HG03097 (cell line): ENCODE results near the gene RELA.
A peak's percentile ranks its signal among the peaks of the same experiment; 100 is the strongest.
"Not testable (repeated sequence)": the region's sequence is repeated elsewhere in the genome, so short reads cannot be mapped to it uniquely, and the experiment has no call there.

Experiments used
- ATAC-seq: cut with Tn5 transposase; IDR thresholded peaks from one replicate; pipeline ENCODE4 v1.9.1; 2021; ENCODE audit not compliant: unreplicated experiment, low FRiP score

Gene RELA

GRCh38 chr11:65662799-65663638, at the start of gene RELA:
RELA (minus strand) TSS chr11:65662916; CDS start chr11:65662832, 84 bp downstream.
- peak; percentile 75 for ATAC-seq

DNA sequence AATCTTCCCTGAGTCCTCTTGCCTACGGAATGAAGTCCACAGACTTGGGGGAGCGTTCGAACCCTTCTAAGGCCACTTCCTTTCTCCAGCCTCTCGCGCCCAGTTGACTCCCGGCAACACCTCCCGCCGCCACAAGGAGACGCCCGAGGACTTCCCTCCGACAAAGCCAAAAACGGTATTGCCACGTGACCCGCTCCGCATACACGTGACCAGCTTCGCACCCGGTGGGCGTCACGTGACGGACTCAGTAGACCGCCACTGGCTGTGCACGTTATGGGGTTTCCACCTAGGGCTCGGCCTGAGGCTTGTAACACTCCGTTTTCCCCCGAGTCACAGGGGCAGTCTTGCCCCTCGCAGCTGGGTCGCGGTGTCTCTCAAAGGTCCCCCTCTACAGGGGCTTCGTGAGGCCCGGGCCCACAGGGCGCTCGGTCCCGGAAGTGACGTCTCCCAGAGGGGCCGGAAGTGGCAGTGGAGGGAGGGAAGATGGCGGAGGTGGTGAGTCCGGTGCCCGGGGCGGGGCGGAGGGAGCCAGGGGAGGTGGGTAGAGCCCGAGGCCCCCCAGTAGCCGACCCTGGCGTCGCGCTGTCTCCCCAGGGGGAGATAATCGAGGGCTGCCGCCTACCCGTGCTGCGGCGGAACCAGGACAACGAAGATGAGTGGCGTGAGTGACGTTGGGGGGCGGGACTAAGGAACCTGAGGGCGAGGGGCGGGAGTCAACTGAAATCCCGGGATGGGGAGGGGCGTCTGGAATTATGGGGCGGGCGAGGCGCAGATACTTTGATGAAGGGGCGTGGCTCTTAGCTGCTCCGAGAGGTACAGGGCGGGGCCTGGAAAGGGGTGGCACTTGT, 49.3 kb upstream of the RELA start, which contains the start of gene KAT5:
Gene KAT5, plus strand, starts transcription at position 468 of the 848 bp plus-strand sequence. Its CDS starts 16 bp downstream, at position 484.
- ATAC-seq, result peak; percentile 80

GRCh38 chr11:65710421-65710820, 47.7 kb upstream of the RELA start:
- ATAC-seq, result no peak

DNA sequence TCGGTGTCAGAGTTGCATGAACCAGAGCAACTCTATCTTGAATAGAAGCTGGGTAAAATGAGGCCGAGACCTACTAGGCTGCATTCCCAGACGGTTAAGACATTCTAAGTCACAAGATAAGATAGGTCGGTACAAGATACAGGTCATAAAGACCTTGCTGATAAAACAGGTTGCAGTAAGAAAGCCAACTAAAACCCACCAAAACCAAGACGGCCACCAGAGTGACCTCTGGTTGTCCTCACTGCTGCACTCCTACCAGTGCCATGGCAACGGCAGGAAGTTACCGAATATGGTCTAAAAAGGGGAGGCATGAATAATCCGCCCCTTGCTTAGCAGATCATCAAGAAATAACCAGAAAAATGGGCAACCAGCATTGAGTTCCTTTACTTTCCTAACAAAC, 46.9 kb upstream of the RELA start:
- no peak for ATAC-seq

DNA sequence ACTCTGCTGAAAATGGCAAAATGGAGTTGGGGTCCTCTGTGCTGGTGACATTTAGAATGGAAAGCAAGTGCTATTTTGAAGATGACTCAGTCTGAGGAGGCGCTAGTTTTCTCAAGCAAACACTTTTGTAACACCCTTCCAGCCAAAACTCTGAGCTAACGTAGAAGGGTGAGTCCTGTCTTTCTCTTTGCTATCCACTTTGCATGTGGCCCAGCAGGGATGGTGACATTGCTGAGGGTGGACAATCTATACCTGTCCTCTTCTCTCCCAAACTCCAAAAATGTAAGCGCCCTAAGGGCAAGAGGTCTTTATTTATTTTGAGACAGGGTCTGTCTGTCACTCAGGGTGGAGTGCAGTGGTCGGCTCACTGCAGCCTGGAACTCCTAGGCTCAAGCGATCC, 45.7 kb upstream of the RELA start:
- ATAC-seq, result no peak

DNA sequence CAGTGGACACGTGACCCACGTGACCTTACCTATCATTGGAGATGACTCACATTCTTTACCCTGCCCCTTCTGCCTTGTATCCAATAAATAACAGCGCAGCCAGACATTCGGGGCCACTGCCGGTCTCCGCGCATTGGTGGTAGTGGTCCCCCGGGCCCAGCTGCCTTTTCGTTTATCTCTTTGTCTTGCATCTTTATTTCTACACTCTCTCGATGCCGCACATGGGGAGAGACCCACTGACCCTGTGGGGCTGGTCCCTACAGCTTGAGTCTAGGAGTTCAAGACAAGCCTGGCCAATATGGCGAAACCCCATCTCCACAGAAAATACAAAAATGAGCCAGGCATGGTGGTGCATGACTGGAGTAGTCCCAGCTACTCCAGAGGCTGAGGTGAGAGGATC, 44.3 kb upstream of the RELA start:
- ATAC-seq, result not testable (repeated sequence)

DNA sequence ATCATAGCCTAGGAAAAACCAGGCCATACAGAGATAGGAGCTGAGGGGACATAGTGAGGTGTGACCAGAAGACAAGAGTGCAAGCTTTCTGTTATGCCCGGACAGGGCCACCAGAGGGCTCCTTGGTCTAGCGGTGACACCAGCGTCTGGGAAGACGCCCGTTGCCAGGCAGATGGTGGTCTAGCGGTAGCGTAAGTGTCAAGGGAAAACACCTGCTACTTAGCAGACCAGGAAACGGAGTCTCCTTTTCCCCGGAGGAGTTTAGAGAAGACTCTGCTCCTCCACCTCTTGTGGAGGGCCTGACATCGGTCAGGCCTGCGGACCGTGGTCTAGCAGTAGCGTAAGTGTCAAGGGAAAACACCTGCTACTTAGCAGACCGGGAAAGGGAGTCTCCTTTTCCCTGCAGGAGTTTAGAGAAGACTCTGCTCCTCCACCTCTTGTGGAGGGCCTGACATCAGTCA, 43.6 kb upstream of the RELA start:
- ATAC-seq, result not testable (repeated sequence)

DNA sequence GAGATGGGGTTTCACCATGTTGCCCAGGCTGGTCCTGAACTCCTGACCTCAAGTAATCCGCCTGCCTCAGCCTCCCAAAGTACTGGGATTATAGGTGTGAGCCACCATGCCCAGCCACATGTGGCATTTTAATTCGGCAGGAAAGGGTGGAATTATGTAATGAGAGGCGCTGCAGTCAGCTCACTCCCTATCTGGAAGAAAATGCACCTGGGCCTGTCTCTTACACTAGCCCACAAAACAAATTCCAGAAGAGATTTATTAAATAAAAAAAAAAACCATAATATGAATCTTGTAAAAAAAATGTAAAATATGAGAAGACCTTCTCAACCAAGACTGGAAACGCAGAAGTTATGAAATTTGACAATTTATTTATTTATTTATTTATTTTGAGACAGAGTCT, 41.1 kb upstream of the RELA start:
- ATAC-seq, result no peak

DNA sequence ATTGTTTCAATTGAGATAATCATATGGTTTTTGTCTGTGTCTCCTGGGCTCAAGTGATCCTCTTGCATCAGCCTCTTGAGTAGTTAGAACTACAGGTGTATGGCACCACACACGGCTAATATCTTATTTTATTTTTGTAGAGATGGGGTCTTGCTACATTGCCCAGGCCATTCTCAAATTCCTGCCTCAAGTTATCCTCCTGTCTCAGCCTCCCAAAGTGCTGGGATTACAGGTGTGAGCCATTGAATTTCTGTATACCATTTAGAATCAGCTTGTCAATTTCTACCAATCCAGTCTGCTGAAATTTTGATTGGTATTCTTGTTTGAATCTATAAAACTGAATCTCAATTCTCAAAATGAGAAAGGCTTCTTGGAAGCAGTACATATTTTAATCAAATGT, 39.0 kb upstream of the RELA start:
- ATAC-seq, result no peak

DNA sequence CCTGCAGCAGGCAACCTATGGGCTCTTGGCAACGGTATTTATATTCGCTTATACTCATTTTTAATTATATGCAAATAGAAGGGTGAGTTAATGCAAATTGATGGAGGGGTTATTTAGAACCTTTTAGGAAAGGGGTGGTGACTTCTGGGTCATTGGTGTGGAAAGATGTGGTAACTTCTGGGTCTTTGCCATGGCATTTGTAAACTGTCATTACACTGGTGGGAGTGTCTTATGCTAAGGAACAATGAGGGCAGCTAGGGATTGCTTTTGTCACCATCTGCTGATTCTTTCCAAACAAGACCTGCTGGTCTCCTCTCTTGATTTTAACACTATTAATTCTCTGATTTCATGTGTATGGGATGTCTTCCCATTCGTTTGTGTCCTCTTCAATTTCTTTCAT, 37.7 kb upstream of the RELA start:
- no peak for ATAC-seq

- no peak for ATAC-seq
Measured at GRCh38 chr11:65699306-65699705, 36.6 kb upstream of the RELA start.

DNA sequence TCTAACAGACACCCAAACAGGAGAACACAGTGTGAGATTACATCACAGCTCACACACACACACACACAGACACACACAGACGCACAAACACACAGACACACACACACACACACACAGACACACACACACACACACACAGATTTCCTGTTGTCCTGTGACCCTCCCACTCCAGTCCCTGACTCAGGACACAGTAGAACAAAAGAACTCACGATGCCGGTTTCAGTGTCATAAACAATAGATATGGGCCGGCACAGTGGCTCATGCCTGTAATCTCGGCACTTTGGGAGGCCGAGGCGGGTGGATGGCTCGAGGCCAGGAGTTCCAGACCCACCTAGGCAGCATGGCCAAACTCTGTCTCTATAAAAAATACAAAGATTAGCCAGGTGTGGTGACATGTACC, 35.5 kb upstream of the RELA start:
- ATAC-seq, result no peak

DNA sequence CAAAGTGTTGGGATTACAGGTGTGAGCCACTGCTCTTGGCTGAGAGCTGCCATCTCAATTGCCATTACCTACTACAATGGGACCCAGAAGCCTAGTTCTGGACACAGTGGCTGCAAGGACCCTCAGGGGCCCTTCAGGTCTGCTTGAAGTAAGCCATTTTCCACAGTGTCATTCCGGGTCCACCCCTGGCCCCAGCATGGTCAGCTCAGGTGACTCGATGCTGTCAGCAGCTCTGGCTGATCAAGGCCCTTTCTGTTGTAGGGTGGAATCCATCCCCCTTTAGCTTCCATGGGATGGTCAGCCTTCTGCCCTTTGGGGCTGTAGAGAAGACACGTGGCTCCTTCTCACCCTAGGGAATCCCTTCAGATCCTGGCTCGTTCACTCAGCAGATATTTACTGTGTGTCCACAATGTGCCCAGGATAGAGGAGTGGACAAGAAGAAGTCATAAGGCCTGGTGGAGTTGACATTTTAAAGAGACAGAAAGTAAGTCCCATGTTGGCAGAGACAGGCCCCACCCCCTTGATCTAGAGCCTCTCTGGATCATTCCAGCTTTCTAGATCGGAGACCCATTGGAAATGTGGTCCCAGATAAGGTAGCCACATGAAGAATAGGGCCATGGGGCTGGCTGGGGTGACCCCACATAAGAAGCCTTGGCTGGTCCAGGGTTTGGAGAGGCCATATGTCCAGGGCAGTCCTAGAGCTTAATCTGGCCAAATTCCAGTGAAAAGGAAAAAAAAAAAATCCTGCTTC, 34.3 kb upstream of the RELA start:
- no peak for ATAC-seq

DNA sequence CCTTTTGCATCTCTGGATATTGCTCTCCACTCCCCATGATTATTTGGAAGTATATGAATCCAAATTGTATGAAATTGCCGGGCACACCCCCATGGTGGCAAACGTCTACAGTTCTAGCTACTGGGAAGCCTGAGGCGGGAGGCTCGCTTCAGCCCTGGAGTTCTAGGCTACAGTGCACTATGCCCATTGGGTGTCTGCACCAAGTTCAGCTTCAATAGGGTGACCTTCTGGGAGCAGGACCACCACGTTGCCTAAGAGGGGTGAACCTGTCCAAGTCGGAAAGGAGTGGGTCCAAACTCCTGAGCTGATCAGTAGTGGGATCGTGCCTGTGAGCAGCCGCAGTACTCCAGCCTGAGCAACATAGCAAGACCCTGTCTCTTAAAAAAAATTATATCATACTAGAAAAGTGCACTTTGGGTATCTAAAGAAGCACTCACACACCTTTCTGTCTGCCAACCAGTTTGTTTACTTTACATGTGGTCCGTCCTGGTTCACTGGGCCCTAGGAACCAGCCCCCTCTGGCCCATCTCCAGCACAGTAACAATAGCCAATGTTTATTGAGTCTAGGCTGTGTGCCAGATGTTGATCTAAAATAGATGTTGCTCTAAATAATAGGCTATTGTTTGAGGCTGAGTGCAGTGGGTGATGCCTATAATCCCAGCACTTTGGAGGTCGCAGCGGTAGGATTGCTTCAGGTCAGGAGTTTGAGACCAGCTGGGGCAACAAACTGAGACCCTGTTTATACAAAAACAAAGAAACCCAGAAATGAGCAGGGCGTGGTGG, 32.9 kb upstream of the RELA start:
- no peak for ATAC-seq

DNA sequence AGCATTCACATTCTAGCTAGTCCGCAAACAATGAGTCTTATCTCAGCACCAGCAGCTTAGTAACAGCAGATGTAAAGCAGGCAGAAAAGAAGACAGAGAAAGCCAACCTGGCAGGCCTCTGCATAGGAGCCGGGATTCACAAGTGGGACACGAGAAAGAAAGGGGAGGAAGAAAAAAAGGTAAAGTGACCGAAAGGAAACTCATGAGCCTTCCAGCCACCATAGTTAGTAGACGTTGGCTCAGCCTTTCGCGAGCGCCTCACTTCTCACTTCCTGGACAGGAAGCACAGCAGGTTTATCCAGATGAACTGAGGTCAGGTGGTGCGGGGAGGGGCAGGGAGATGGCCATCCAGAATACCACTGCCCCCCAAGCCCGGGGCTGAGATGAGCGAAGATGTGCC, 29.7 kb upstream of the RELA start:
- ATAC-seq, result no peak

DNA sequence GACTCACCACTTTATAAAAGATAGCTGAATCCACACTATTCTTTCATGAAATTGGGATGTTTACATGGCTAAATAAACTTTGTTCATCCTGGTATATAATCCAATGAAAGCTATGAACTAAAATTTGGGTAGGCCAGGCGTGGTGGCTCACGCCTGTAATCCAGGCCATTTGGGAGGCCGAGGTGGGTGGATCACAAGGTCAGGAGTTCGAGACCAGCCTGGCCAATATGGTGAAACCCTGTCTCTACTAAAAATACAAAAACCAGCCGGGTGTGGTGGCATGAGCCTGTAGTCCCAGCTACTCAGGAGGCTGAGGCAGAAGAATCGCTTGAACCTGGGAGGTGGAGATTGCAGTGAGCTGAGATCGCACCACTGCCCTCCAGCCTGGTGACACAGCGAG, 29.1 kb upstream of the RELA start:
- not testable (repeated sequence) for ATAC-seq

GRCh38 chr11:65685981-65686380, 23.3 kb upstream of the RELA start:
- no peak for ATAC-seq

DNA sequence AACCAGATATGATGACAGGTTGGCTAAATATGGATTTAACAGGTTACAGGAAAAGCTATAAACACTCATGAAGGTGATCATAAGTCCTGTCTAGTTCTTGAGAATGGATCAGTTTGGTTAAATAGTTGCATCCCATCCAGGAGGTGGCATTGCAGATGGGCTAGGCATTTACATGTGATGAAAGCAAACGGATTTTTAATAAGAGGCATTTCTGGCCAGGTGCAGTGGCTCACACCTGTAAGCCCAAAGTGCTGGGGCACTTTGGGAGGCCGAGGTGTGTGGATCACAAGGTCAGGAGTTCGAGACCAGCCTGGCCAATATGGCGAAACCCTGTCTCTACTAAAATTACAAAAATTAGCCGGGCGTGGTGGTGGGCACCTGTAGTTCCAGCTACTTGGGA, 20.8 kb upstream of the RELA start:
- not testable (repeated sequence) for ATAC-seq

DNA sequence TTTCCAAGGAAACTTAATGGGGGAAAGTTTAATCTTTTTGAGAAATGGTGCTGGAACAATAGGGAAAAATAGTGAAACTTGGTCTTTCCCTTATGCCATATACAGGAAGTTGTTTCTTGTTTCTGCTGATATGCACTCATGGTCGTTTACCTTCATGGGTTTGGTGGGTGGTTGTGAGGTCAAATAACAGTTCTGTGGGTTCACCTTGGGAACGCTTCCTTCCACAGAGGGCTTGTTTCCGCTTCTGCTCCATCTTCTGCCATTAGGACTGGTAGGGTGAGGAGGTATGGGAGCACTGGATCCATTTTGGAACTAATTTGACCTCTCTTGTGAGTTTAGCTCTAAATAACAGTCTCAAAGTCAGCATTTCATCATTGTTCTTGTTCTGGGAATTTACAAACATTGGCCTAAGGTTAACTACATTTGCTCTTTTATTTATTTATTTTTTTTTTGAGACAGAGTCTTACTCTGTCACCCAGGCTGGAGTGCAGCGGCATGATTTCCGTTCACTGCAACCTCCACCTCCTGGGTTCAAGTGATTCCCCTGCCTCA, 17.6 kb upstream of the RELA start:
- ATAC-seq, result no peak

DNA sequence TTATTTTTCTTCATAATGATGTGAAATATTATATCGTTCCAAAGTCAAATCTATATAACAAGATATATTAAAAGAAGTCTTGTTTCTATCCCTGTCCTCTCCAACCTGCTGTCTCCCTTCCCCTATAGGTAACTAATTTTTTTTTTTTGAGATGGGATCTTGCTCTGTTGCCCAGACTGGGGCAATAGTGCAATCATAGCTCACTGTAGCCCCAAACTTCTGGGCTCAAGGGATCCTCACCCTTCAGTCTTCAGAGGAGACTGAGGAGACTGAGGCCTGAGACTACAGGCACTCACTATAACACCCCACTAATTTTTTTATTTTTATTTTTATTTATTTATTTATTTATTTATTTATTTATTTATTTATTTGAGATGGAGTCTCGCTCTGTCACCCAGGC, 10.3 kb upstream of the RELA start:
- ATAC-seq, result no peak
